Jurkat, Clone E6-1 (cell line): Measurements from ENCODE around the gene DISC1.

Experiments
- DNase-seq: peaks from one replicate; pipeline ENCODE4 v3.0.0-alpha.2; 2011; ENCODE audit warnings: low read depth, low spot score
- H3K4me3 ChIP-seq: 2 replicates; pipeline ENCODE4 v1.5.1; 2011; ENCODE audit warnings: mild to moderate bottlenecking, low read length, control low read depth, moderate library complexity

The DISC1 gene

GRCh38 chr1:231686384-231686783 lies 59.8 kb downstream of the DISC1 start:
- DNase-seq = no peak
- no peak overlapping the region for H3K4me3 ChIP-seq

- H3K4me3 ChIP-seq = no peak overlapping the region
- DNase-seq = no peak
These were observed 62.4 kb downstream of the DISC1 start for GRCh38 chr1:231688989-231689388.

- no peak for DNase-seq
- no peak overlapping the region for H3K4me3 ChIP-seq
These were observed 63.5 kb downstream of the DISC1 start for GRCh38 chr1:231690059-231690458.

GRCh38 chr1:231691618-231692259 lies 65.1 kb downstream of the DISC1 start:
- no peak for DNase-seq
- no peak overlapping the region for H3K4me3 ChIP-seq

GRCh38 chr1:231693361-231694074 lies 66.9 kb downstream of the DISC1 start:
- DNase-seq = no peak
- H3K4me3 ChIP-seq = no peak overlapping the region

- no peak for DNase-seq
- no peak overlapping the region for H3K4me3 ChIP-seq
These were observed 67.5 kb downstream of the DISC1 start for GRCh38 chr1:231694075-231694431.

GRCh38 chr1:231694465-231695077 lies 68.0 kb downstream of the DISC1 start:
- no peak overlapping the region for H3K4me3 ChIP-seq
- DNase-seq = no peak

GRCh38 chr1:231695439-231696255 lies 69.1 kb downstream of the DISC1 start:
- DNase-seq = no peak
- H3K4me3 ChIP-seq = no peak overlapping the region

- H3K4me3 ChIP-seq = no peak overlapping the region
- no peak for DNase-seq
These were observed 73.2 kb downstream of the DISC1 start for GRCh38 chr1:231699784-231700183.

GRCh38 chr1:231701306-231701705 lies 74.7 kb downstream of the DISC1 start:
- H3K4me3 ChIP-seq = no peak overlapping the region
- no peak for DNase-seq

- DNase-seq = no peak
- H3K4me3 ChIP-seq = no peak overlapping the region
These were observed 75.7 kb downstream of the DISC1 start for GRCh38 chr1:231702331-231702730.

- DNase-seq = no peak
These were observed 76.2 kb downstream of the DISC1 start for GRCh38 chr1:231702804-231703203.

GRCh38 chr1:231705806-231706760 lies 79.5 kb downstream of the DISC1 start:
- no peak overlapping the region for H3K4me3 ChIP-seq
- DNase-seq = no peak

More at GRCh38 chr1:231702804-231703203, 76.2 kb downstream of the DISC1 start:
- no peak overlapping the region for H3K4me3 ChIP-seq

GRCh38 chr1:231706934-231707333 lies 80.3 kb downstream of the DISC1 start:
- DNase-seq = no peak
- no peak overlapping the region for H3K4me3 ChIP-seq

GRCh38 chr1:231707407-231707806 lies 80.8 kb downstream of the DISC1 start:
- DNase-seq = no peak
- H3K4me3 ChIP-seq = no peak overlapping the region

- DNase-seq = no peak
- no peak overlapping the region for H3K4me3 ChIP-seq
These were observed 81.8 kb downstream of the DISC1 start for GRCh38 chr1:231708394-231708793.

GRCh38 chr1:231714440-231714839 lies 87.8 kb downstream of the DISC1 start:
- H3K4me3 ChIP-seq = no peak overlapping the region
- no peak for DNase-seq

GRCh38 chr1:231715816-231716722 lies 89.5 kb downstream of the DISC1 start:
- DNase-seq = no peak
- H3K4me3 ChIP-seq = no peak overlapping the region
